Astrocyte (in vitro differentiated cells and primary cell): Measurements from ENCODE around the gene BMAL1. TPM values are rescaled to one million over a fixed set of nuclear protein-coding genes. Genes with fewer than 3 reads are reported as not detected.
"Not testable (repeated sequence)": the region's sequence is repeated elsewhere in the genome, so short reads cannot be mapped to it uniquely, and the experiment has no call there.

Experiments used
- DNase-seq: peaks from one replicate; pipeline ENCODE4 v3.0.0-alpha.2; 2010; ENCODE audit warnings: low read depth
- FAIRE-seq: peaks from 2 replicates; lab custom pipeline; 2011; peaks lifted over from hg19 to GRCh38; lab: Jason Lieb, UNC
- H2AFZ ChIP-seq: 2 replicates; pipeline ENCODE4 v1.6.0; 2012; ENCODE audit warnings: low read depth, low read length, inconsistent platforms
- H3K27ac ChIP-seq: 2 replicates; pipeline ENCODE4 v1.5.1; 2011; ENCODE audit warnings: low read depth, low read length, inconsistent platforms
- H3K27me3 ChIP-seq: 2 replicates; pipeline ENCODE4 v1.6.0; 2011; ENCODE audit warnings: low read length, inconsistent platforms; ENCODE audit not compliant: insufficient read depth
- H3K36me3 ChIP-seq: 2 replicates; pipeline ENCODE4 v1.5.1; 2011; ENCODE audit warnings: low read length, inconsistent platforms; ENCODE audit not compliant: insufficient read depth
- H3K4me1 ChIP-seq: 2 replicates; pipeline ENCODE4 v1.5.1; 2011; ENCODE audit warnings: low read length, inconsistent platforms; ENCODE audit not compliant: insufficient read depth
- H3K4me2 ChIP-seq: 2 replicates; pipeline ENCODE4 v1.6.0; 2012; ENCODE audit warnings: low read length, inconsistent platforms
- H3K4me3 ChIP-seq: 2 replicates; pipeline ENCODE4 v1.5.1; 2011; ENCODE audit warnings: low read depth, mild to moderate bottlenecking, low read length, inconsistent platforms; ENCODE audit not compliant: insufficient read depth
- H3K79me2 ChIP-seq: 2 replicates; pipeline ENCODE4 v1.6.0; 2012; ENCODE audit warnings: mild to moderate bottlenecking, low read length, inconsistent platforms; ENCODE audit not compliant: insufficient read depth
- H3K9ac ChIP-seq: 2 replicates; pipeline ENCODE4 v1.6.0; 2012; ENCODE audit warnings: mild to moderate bottlenecking, low read length, inconsistent platforms
- H3K9me3 ChIP-seq: 2 replicates; pipeline ENCODE4 v1.5.1; 2012; ENCODE audit warnings: low read depth, mild to moderate bottlenecking, low read length, inconsistent platforms; ENCODE audit not compliant: insufficient read depth
- H4K20me1 ChIP-seq: 2 replicates; pipeline ENCODE4 v1.6.0; 2012; ENCODE audit warnings: low read length, inconsistent platforms; ENCODE audit not compliant: insufficient read depth
- H3K27ac Mint-ChIP-seq: one replicate; pipeline ENCODE4 v1.8.0; 2021; ENCODE audit warnings: mild to moderate bottlenecking, mixed read lengths; ENCODE audit not compliant: unreplicated experiment
- H3K27me3 Mint-ChIP-seq: one replicate; pipeline ENCODE4 v1.8.0; 2021; ENCODE audit warnings: low read depth, mixed read lengths; ENCODE audit not compliant: unreplicated experiment
- H3K36me3 Mint-ChIP-seq: one replicate; pipeline ENCODE4 v1.8.0; 2021; ENCODE audit warnings: low read depth, mixed read lengths; ENCODE audit not compliant: unreplicated experiment
- H3K4me1 Mint-ChIP-seq: one replicate; pipeline ENCODE4 v1.8.0; 2021; ENCODE audit warnings: low read depth, mixed read lengths; ENCODE audit not compliant: unreplicated experiment
- H3K4me3 Mint-ChIP-seq: one replicate; pipeline ENCODE4 v1.8.0; 2021; ENCODE audit warnings: mild to moderate bottlenecking, moderate library complexity, mixed read lengths; ENCODE audit not compliant: unreplicated experiment
- H3K9me3 Mint-ChIP-seq: one replicate; pipeline ENCODE4 v1.8.0; 2021; ENCODE audit warnings: mild to moderate bottlenecking, mixed read lengths; ENCODE audit not compliant: unreplicated experiment
- CTCF ChIP-seq: IDR thresholded peaks from 2 replicates; pipeline ENCODE4 v1.5.1; 2011; ENCODE audit warnings: low read depth, mild to moderate bottlenecking, inconsistent platforms, low read length, moderate library complexity; ENCODE audit not compliant: insufficient read depth
- EZH2 ChIP-seq: IDR thresholded peaks from 2 replicates; pipeline ENCODE4 v1.6.1; 2012; ENCODE audit warnings: mild to moderate bottlenecking, low read length, inconsistent platforms; ENCODE audit not compliant: insufficient read depth
- total RNA-seq: library from RNA; stranded (reverse); gene quantifications from 2 replicates; pipeline ENCODE4 v1.2.1, GENCODE V29; 2021

The BMAL1 gene
- total RNA-seq, 1 donor from 2014 or later, result 26.9 TPM

DNA sequence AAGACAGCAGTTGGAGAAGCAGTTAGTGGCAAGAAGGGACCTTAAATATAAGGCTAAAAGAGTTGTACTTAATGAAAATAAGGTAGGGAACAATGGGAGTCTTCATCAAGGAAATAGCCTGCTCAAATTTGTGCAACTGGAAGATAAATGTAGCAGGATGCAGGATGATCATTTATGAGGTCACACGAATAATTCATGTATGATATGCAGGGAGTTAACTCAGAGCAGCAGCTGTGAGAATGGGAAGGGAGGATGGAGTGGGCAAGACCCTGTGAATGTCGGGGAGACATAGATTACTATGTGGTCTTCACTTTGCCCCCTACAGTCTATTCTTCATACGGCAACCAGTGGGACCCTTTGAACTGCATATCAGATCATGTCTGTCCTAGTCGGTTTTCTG, 25.2 kb upstream of the BMAL1 start:
- Histone ChIP-seq H3K9me3 (no peaks in the 10 kb centered on the region), H3K27ac (no peak overlapping the region), H3K27me3 (no peaks in the 10 kb centered on the region), H3K4me1 (no peaks in the 10 kb centered on the region), H2AFZ (no peak overlapping the region), H3K4me2 (no peak overlapping the region), H3K79me2 (no peaks in the 10 kb centered on the region), H3K4me3 (no peak overlapping the region), H3K36me3 (no peaks in the 10 kb centered on the region), H4K20me1 (no peaks in the 10 kb centered on the region), H3K9ac (no peak overlapping the region)
- Mint-ChIP-seq H3K27ac (no peak overlapping the region), H3K36me3 (no peaks in the 10 kb centered on the region), H3K4me3 (no peak overlapping the region), H3K9me3 (no peaks in the 10 kb centered on the region), H3K4me1 (peaks cover 5% of the 10 kb centered on the region), H3K27me3 (no peaks in the 10 kb centered on the region)
- DNase-seq, result no peak
- no peak for TF ChIP-seq CTCF
- FAIRE-seq, result no peak

- Histone ChIP-seq H2AFZ (no peak overlapping the region), H3K9ac (no peak overlapping the region), H4K20me1 (no peaks in the 10 kb centered on the region), H3K4me1 (peaks cover 11% of the 10 kb centered on the region), H3K27ac (no peak overlapping the region), H3K36me3 (no peaks in the 10 kb centered on the region), H3K9me3 (no peaks in the 10 kb centered on the region), H3K27me3 (no peaks in the 10 kb centered on the region), H3K4me3 (no peak overlapping the region), H3K4me2 (no peak overlapping the region), H3K79me2 (no peaks in the 10 kb centered on the region)
- no peak overlapping the region for H3K4me3 Mint-ChIP-seq
- peaks cover 20% of the 10 kb centered on the region for H3K4me1 Mint-ChIP-seq
- H3K27me3 Mint-ChIP-seq, result no peaks in the 10 kb centered on the region
- TF ChIP-seq CTCF (no peak), EZH2 (no peak)
- H3K36me3 Mint-ChIP-seq, result peaks cover 2% of the 10 kb centered on the region
- no peaks in the 10 kb centered on the region for H3K9me3 Mint-ChIP-seq
- DNase-seq (no peak), FAIRE-seq (no peak)
- no peak overlapping the region for H3K27ac Mint-ChIP-seq
Measured at GRCh38 chr11:13256216-13256615, 21.4 kb upstream of the BMAL1 start.

- H3K36me3 ChIP-seq, H3K27me3 Mint-ChIP-seq, H3K4me2 ChIP-seq, H3K9me3 ChIP-seq, H3K36me3 Mint-ChIP-seq, H3K27ac ChIP-seq, H3K9me3 Mint-ChIP-seq, H4K20me1 ChIP-seq, H2AFZ ChIP-seq, DNase-seq, H3K4me3 ChIP-seq, H3K9ac ChIP-seq, FAIRE-seq, H3K27ac Mint-ChIP-seq, H3K27me3 ChIP-seq, H3K4me3 Mint-ChIP-seq, H3K79me2 ChIP-seq: not testable (repeated sequence)
- H3K4me1 Mint-ChIP-seq, result peaks cover 36% of the 10 kb centered on the region
- H3K4me1 ChIP-seq, result peaks cover 23% of the 10 kb centered on the region
Measured at GRCh38 chr11:13258061-13258460, 19.5 kb upstream of the BMAL1 start.
